Coronary artery (tissue), 2 donors: ENCODE data around the gene WBP1.
"Not testable (repeated sequence)": the region's sequence is repeated elsewhere in the genome, so short reads cannot be mapped to it uniquely, and the experiment has no call there.

Experiments used
- DNase-seq: peaks from one replicate; pipeline ENCODE4 v3.0.0-alpha.2; 2017; ENCODE audit warnings: low spot score
- H3K27ac ChIP-seq, 2 donors: fragments of 200-600 bp; sonication (generic); one replicate each; pipeline ENCODE4 v1.5.1; 2016 to 2019
- H3K4me3 ChIP-seq: fragments of 200-600 bp; sonication (generic); 2 replicates; pipeline ENCODE4 v1.5.1; 2016; ENCODE audit warnings: mild to moderate bottlenecking, moderate library complexity
- TF ChIP-seq, protein P1 (sequence below): fragments of 200-600 bp; sonication (generic); IDR thresholded peaks from one replicate; pipeline ENCODE4 v1.5.1; 2019; ENCODE audit warnings: antibody characterized with exemption

WBP1 gene

DNA sequence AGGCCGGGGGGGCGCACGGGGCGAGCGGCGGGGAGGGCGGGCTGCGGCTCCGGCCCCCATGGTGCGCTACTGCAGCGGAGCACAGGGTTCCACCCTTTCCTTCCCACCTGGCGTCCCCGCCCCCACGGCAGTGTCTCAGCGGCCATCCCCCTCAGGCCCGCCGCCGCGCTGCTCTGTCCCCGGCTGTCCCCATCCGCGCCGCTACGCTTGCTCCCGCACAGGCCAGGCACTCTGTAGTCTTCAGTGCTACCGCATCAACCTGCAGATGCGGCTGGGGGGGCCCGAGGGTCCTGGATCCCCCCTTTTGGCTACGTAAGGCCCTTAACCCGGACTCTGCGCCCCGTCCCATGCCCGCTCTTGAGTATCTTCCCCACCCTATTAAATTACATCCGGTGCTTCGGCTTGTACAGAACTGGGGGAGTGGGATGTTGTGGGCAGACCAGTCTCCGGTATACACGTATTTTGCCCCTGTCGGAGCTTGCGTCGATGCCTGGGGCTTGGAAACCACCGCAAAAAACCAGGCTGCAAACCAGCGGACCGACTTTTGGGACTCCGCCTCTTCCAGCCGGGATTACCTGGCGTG lies 598 bp upstream of the WBP1 start:
- DNase-seq, result no peak
- Histone ChIP-seq H3K4me3 (peak overlapping the region; percentile 82), H3K27ac (peak overlapping the region; percentile 96 to 97)
- TF ChIP-seq, protein P1, sequence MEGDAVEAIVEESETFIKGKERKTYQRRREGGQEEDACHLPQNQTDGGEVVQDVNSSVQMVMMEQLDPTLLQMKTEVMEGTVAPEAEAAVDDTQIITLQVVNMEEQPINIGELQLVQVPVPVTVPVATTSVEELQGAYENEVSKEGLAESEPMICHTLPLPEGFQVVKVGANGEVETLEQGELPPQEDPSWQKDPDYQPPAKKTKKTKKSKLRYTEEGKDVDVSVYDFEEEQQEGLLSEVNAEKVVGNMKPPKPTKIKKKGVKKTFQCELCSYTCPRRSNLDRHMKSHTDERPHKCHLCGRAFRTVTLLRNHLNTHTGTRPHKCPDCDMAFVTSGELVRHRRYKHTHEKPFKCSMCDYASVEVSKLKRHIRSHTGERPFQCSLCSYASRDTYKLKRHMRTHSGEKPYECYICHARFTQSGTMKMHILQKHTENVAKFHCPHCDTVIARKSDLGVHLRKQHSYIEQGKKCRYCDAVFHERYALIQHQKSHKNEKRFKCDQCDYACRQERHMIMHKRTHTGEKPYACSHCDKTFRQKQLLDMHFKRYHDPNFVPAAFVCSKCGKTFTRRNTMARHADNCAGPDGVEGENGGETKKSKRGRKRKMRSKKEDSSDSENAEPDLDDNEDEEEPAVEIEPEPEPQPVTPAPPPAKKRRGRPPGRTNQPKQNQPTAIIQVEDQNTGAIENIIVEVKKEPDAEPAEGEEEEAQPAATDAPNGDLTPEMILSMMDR, result no peak

DNA sequence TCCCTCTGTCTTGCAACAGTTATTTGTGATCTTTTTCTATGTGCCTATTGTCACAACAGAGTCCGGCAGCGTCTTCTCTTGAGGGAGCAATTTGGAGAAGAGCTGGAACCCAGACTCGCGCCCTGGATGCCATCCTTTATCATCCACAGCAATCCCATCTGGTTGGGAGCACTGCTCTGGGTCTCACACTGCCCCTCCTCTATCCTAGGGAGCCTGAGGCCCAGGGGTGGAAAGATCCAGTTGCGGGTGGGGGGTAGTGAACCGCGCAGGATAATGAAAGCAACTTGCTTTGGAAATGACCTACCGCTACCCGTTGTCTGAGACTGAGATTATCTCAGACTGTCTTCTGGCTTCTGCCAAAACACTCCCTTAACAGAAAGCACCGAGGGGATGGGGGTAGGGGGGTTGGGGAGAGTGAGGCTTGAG lies 713 bp downstream of the WBP1 start:
- TF ChIP-seq, protein P1, result no peak
- DNase-seq, result no peak
- Histone ChIP-seq H3K27ac (peak overlapping the region; percentile 88 to 97), H3K4me3 (peak overlapping the region; percentile 80)

DNA sequence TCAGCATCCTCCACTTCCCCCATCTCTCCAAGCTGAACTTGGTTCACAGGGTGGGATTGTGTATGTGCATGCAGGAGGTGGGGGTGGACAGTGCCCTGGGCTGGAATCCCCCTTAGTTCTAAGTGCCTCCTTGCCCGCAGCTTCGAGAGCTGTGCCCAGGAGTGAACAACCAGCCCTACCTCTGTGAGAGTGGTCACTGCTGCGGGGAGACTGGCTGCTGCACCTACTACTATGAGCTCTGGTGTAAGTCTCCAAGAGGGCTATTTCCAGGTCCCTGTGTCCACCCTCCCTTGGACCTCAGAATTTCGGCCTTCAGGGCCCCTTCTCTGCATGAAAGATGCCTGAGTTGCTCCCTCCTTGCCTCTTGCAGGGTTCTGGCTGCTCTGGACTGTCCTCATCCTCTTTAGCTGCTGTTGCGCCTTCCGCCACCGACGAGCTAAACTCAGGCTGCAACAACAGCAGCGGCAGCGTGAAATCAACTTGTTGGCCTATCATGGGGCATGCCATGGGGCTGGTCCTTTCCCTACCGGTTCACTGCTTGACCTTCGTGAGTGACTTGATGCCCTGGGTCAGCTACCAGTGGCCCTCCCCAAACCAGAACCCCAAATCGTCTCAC lies 1.4 kb downstream of the WBP1 start:
- Histone ChIP-seq H3K27ac (peak overlapping the region in 1 of 2 donors; percentile 88), H3K4me3 (peak overlapping the region; percentile 80)
- DNase-seq, result not testable (repeated sequence)

DNA sequence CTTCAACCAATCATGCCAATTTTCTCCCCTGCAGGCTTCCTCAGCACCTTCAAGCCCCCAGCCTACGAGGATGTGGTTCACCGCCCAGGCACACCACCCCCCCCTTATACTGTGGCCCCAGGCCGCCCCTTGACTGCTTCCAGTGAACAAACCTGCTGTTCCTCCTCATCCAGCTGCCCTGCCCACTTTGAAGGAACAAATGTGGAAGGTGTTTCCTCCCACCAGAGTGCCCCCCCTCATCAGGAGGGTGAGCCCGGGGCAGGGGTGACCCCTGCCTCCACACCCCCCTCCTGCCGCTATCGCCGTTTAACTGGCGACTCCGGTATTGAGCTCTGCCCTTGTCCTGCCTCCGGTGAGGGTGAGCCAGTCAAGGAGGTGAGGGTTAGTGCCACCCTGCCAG lies 1.9 kb downstream of the WBP1 start:
- DNase-seq, H3K27ac ChIP-seq, H3K4me3 ChIP-seq: not testable (repeated sequence)

DNA sequence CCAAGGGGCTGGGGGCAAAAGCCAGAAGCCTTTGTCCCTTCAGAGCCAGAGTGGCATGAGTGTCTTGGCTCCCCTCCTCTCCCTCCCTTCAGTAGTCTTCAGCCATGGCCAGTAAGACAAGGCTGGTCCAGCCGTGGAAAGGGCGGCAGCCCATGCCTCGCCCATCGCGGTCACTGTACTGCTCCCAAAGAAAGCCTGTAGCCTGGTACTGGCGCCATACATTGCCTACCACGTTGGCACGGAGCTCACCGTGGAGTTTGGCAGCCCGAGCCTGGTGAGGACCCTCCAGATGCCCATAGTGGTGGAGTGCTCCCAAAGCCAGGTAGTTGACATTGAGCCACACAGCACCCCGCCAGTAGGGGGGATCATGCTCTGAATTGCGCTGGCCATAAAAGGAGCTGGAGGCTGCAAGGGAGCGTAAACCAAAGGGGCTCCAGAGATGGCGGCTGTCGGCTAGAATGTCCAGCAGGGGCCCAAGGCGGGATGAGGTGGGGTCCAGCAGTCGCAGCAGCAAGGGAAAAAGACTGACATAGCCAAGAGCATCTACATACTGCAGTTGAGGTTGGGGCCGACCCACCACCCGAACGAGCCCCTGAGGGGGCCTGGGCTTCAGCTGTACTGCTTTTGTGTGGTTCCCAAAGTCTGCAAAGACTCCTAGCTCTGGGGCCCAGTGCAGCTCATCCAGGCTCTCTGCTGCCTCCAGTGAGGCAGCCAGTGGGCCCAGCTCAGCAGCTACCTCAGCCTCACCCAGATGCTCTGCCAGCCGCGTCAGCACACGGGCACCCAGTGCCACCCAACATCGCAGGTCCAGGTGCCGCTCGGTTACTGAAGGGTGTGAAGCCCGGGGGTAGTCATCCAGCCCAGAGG lies 3.2 kb downstream of the WBP1 start:
- H3K4me3 ChIP-seq, result no peak overlapping the region
- TF ChIP-seq, protein P1, result no peak
- no peak overlapping the region for H3K27ac ChIP-seq
- no peak for DNase-seq

DNA sequence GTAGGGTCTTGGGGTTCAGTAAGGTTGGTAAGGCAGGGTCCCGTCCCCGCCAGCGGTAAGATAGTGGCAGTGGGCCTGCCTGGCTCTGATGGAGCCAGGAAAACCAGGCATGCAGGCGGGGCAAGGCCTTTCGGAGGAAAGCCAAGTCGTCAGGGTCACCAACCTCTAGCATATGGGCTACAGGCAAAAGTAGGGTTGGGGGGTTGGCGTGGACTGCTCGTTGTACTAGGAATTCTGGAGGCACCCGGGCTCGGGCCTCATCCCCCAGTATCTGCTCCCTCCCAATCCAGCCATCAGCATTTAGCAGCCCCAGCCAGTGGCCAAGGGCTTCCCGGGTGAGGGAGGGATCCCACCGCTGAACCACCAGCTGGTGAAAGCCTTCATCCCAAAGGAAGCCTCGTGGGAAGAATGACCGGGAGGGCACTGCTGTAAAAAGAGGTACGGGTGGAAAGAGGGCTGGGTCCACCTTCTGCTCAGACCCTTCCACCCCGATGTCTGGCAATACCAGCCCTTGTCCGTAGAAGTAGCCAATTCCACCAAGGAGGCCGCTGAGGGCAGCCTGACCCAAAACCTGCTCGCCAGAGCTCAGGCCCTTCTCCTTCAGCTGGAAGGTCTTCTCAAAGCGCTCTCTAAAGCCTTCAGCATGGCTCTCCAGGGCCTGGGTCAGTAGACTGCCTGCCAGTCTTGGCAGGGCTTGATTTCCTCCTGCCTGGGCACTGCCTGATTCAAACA lies 4.0 kb downstream of the WBP1 start:
- no peak overlapping the region for H3K27ac ChIP-seq
- H3K4me3 ChIP-seq, result no peak overlapping the region
- TF ChIP-seq, protein P1, result no peak
- DNase-seq, result no peak

DNA sequence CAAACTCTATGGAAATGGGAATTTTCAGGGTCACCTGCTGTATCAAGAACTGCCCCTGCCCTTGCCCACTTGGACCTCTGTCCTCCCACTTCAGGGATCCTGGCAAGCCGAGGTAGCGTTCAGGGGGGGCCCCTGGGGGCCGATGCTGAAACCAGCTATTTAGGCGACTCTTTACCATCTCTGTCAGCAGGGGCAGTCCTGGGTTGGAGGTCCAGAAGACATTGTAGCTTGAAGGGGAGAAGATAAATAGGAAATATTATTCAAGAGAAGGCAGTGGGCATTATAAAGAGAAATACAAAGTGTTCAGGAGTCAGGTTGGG lies 4.5 kb downstream of the WBP1 start:
- no peak for DNase-seq
- Histone ChIP-seq H3K4me3 (no peak overlapping the region), H3K27ac (no peak overlapping the region)
- TF ChIP-seq, protein P1, result no peak
